ENCODE results near the gene NPW.
"Not testable (repeated sequence)": the region's sequence is repeated elsewhere in the genome, so short reads cannot be mapped to it uniquely, and the experiment has no call there.

The NPW gene

DNA sequence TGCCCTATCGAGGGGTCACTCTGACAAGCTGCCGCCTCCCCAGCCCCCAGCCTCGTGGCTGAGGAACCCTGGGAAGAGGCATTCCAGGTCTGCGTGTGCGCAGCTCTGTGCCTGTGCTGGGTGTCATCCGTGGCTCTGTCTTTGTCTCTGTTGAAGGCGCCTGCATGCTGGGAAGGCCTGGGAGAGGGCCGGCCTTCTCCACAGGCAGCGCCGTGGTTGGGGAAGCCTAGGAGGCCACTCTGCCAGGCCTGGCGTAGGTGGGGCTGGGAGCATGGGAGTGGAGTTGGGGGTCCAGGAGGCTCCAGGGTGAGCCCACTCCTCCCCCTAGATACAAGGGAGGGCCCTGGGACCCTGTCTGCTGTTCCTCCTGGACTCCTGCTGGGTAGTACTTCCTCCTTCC, 10.5 kb downstream of the NPW start:
- ChIA-PET CTCF (no interaction called here), POLR2A (interaction anchor here (0.7 kb wide), 1 partner anchor 1634 kb away, joined by 3 read pairs; no protein-coding TSS in a partner anchor)
- no peak for DNase-seq (ENCODE audit: extremely low spot score)
- TF ChIP-seq, protein P1, sequence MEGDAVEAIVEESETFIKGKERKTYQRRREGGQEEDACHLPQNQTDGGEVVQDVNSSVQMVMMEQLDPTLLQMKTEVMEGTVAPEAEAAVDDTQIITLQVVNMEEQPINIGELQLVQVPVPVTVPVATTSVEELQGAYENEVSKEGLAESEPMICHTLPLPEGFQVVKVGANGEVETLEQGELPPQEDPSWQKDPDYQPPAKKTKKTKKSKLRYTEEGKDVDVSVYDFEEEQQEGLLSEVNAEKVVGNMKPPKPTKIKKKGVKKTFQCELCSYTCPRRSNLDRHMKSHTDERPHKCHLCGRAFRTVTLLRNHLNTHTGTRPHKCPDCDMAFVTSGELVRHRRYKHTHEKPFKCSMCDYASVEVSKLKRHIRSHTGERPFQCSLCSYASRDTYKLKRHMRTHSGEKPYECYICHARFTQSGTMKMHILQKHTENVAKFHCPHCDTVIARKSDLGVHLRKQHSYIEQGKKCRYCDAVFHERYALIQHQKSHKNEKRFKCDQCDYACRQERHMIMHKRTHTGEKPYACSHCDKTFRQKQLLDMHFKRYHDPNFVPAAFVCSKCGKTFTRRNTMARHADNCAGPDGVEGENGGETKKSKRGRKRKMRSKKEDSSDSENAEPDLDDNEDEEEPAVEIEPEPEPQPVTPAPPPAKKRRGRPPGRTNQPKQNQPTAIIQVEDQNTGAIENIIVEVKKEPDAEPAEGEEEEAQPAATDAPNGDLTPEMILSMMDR (IDR thresholded peaks at IDR 0.05; ENCODE audit: control extremely low read depth, extremely low read depth, low read depth, missing control alignments), result no peak

DNA sequence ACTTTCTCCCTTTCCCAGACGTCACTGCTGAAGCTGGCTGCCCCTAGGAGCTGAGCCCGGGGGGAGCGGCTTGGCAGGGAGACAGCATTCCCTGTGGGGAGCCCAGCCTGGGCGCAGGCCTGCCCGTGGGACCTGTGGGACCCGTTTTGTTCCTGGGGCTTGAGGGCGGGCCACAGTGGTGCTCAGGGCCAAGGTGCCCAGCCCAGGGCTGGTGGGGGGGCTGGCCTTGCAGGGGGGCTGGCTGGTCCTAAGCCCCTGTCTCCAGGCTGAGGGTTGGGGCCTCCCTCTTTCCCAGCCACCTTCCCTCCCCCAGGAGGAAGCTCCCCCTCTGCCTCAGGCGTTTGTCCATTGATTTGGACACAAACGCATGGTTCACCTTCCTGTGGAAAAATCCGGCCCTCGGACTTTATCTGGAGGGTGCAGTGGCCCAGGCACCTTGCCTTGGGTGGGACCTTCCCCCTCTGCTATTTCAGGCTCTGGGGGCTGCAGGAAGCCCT, 11.5 kb downstream of the NPW start:
- CTCF ChIA-PET, result interaction anchor here (2.4 kb wide), 1 partner anchor 9 kb away, joined by 16 read pairs; no protein-coding TSS in a partner anchor
- POLR2A ChIA-PET, result no interaction called here
- no peak for DNase-seq (ENCODE audit: extremely low spot score)
- TF ChIP-seq, protein P1 (IDR thresholded peaks at IDR 0.05; ENCODE audit: control extremely low read depth, extremely low read depth, low read depth, missing control alignments), result no peak

DNA sequence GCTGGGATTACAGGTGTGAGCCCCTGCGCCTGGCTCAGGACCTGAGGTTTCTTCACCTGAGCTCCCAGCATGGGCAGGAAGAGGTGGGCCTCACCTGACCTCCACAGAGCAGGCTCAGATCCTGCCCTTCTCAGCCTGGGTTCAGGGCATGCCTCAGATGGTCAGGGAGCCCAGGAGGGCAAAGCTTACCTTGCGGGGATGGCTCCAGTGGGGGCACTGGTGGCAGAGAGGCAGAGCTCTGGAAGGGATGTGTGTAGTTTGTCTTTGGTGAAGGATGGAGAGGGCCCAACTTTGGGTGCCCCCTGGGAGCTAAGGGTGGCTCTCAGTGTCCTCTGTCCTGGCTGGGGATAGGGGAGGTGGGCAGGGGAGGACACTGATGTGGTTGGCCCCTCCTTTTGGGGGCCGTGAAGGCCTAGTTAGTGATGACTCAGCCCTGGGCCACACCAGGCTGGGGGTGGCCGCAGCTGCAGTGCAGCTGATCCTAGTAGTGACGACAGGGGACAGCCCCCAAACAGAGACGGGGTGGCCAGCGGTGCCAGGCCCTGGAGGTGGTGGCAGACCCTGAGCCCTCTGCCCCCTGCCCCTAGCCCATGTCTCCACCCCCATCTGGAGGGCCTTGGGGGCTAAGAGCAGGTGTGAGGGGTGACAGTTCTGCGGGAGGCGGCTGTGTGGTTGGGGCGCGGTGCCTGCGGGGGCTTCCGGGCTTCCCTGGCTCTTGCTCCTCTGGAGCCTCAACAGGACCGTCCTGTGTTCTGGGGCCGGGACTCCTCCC, 12.9 kb downstream of the NPW start:
- DNase-seq (ENCODE audit: extremely low spot score), result no peak
- ChIA-PET CTCF (interaction anchor here (0.8 to 2.4 kb wide), 3 partner anchors 10 to 108 kb away, joined by 4 to 16 read pairs (median 6); no protein-coding TSS in a partner anchor), POLR2A (interaction anchor here (1.0 kb wide), 1 partner anchor 123 kb away, joined by 5 read pairs; the partner anchor contains the start of gene TRAF7)
- TF ChIP-seq, protein P1 (IDR thresholded peaks at IDR 0.05; ENCODE audit: control extremely low read depth, extremely low read depth, low read depth, missing control alignments), result no peak

DNA sequence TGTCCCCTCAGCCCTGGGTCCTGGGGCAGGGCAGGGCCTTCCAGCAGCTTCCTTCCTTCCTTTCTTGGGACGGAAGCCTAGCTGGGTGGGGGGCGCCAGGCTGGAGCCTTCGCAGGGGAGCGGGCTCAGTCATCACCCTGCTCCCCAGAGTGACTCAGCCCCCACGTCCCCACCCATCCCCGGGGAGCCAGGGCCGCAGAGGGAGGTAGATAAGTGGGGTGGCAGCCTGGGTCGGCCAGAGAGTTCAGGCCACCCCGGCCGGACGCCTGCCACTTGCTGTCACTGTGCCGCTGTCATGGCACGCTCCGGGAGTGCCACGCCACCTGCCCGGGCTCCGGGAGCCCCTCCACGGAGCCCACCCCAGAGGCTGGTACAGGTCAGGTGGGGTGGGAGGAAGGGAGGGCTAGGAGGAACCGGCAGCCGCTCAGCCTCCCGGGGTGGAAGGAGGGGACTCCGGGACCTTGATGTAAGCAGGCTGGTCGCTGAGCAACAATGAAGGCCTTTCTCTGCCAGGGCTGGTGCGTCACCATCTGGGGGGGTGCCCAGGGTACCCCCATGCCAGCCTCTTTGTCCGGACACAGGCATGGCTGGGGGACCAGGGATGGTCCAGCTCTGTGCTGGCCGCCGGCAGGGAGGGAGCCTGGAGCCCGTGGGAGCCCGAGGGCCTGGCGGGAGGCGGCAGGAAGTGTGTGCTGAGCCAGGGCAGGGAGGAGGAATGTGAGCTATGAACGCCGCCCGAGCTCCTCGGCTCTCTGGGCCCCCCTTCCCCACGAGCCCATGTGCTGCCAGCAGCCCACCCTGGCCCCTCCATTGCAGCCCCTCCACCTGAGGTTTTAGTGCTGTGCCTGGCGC, 13.7 kb downstream of the NPW start:
- DNase-seq (ENCODE audit: extremely low spot score), result no peak
- ChIA-PET CTCF (interaction anchor here (0.8 to 2.4 kb wide), 3 partner anchors 11 to 107 kb away, joined by 4 to 16 read pairs (median 6); no protein-coding TSS in a partner anchor), POLR2A (interaction anchor here (1.1 kb wide), 1 partner anchor 122 kb away, joined by 4 read pairs; the partner anchor contains the start of gene TRAF7)
- TF ChIP-seq, protein P1 (IDR thresholded peaks at IDR 0.05; ENCODE audit: control extremely low read depth, extremely low read depth, low read depth, missing control alignments), result no peak

DNA sequence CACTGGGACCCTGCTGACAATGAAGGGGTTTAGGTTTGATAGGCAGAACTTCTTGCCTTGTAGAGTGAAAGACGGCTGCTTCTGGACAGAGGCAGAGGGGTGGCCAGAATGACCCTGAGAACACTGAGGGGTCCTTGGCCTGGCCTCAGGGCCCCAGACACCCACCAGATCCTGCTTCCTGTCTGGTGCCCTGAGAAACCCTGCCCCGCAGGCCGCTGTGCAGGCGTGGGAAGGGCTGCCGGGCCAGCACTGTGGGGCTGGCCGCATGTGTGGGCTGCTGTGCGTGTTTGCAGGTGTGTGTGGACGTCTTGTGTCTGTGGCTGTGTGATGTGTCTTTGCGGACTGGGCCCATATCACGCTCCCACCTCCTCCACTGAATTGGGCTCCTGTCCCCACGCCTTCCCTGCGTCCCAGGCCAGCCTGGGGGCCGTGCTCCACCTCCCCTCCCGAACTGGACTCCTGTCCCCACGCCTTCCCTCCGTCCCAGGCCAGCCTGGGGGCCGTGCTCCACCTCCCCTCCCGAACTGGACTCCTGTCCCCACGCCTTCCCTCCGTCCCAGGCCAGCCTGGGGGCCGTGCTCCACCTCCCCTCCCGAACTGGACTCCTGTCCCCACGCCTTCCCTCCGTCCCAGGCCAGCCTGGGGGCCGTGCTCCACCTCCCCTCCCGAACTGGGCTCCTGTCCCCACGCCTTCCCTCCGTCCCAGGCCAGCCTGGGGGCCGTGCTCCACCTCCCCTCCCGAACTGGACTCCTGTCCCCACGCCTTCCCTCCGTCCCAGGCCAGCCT, 14.5 kb downstream of the NPW start:
- DNase-seq (ENCODE audit: extremely low spot score); CTCF ChIA-PET: not testable (repeated sequence)
- POLR2A ChIA-PET, result interaction anchor here (1.1 kb wide), 1 partner anchor 121 kb away, joined by 4 read pairs; the partner anchor contains the start of gene TRAF7

DNA sequence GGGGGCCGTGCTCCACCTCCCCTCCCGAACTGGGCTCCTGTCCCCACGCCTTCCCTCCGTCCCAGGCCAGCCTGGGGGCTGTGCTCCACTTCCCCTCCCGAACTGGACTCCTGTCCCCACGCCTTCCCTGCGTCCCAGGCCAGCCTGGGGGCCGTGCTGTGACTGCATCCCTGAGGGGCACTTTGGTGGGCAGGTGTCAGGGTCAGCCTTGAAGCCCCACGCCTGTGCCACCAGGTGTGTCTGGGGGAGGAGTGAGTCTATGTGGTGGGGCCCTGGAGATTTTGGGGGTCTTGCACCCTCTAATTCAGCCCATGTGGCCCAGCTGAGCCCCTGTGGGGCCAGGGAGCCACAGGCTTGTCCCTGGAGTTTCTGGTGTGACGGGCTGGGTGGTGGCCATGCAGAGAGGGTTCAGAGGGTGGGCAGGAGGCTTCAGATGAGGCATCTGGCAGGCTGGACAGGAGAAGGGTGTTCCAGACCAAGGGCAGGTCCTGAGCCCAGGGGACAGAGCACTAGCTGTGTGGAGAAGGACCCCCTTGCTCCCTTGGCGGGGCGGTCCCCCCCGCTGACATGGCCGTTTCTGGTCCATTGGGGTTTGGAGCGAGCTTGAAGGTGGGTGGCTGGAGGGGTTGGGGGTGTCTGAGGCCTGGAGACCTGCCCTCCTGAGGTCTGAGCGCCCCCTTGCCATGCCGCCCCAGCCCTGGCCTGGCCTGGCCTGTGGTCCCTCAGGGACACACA, 15.3 kb downstream of the NPW start:
- ChIA-PET CTCF (no interaction called here), POLR2A (interaction anchor here (0.6 kb wide), 1 partner anchor 120 kb away, joined by 5 read pairs; the partner anchor contains the start of gene TRAF7)
- TF ChIP-seq, protein P1 (IDR thresholded peaks at IDR 0.05; ENCODE audit: control extremely low read depth, extremely low read depth, low read depth, missing control alignments), result no peak
- no peak for DNase-seq (ENCODE audit: extremely low spot score)
